Memory B cell (primary cell): Measurements from ENCODE around the gene GGA1.
A peak's percentile ranks its signal among the peaks of the same experiment; 100 is the strongest.

ENCODE experiments used
- ATAC-seq: fragments of 150-1000 bp; cut with Tn5 transposase; 2 replicates; pipeline ENCODE4 v1.10.0; 2021; ENCODE audit warnings: low read depth, mild to moderate bottlenecking, moderate library complexity
- DNase-seq, 2 donors: peaks; one replicate each; pipeline ENCODE4 v3.0.0; 2022; ENCODE audit warnings: low spot score in 2 of 2
- H3K27ac Mint-ChIP-seq: one replicate; pipeline ENCODE4 v1.8.0; 2022; ENCODE audit warnings: mild to moderate bottlenecking, moderate library complexity, mixed read lengths
- H3K27me3 Mint-ChIP-seq: one replicate; pipeline ENCODE4 v1.8.0; 2022; ENCODE audit warnings: mixed read lengths
- H3K36me3 Mint-ChIP-seq: one replicate; pipeline ENCODE4 v1.8.0; 2022; ENCODE audit warnings: mild to moderate bottlenecking, mixed read lengths
- H3K4me1 Mint-ChIP-seq: one replicate; pipeline ENCODE4 v1.8.0; 2022; ENCODE audit warnings: mixed read lengths
- H3K4me3 Mint-ChIP-seq: one replicate; pipeline ENCODE4 v1.8.0; 2022; ENCODE audit warnings: mild to moderate bottlenecking, moderate library complexity, mixed read lengths
- H3K9me3 Mint-ChIP-seq: one replicate; pipeline ENCODE4 v1.8.0; 2022; ENCODE audit warnings: mixed read lengths

GGA1 gene

GRCh38 chr22:37636186-37636948 lies 27.7 kb downstream of the GGA1 start:
- ATAC-seq = no peak
- no peaks in the 10 kb centered on the region for H3K9me3 Mint-ChIP-seq
- peak overlapping the region; percentile 69 for H3K27ac Mint-ChIP-seq
- DNase-seq = no peak
- peaks cover 52% of the 10 kb centered on the region for H3K4me1 Mint-ChIP-seq
- peak overlapping the region; percentile 51 for H3K4me3 Mint-ChIP-seq
- peaks cover 1% of the 10 kb centered on the region for H3K36me3 Mint-ChIP-seq
- H3K27me3 Mint-ChIP-seq = no peaks in the 10 kb centered on the region

GRCh38 chr22:37636949-37637273 lies 28.3 kb downstream of the GGA1 start:
- Mint-ChIP-seq H3K9me3 (no peaks in the 10 kb centered on the region), H3K4me3 (peak overlapping the region; percentile 51), H3K36me3 (peaks cover under 1% of the 10 kb centered on the region), H3K27me3 (no peaks in the 10 kb centered on the region), H3K4me1 (peaks cover 52% of the 10 kb centered on the region), H3K27ac (peak overlapping the region; percentile 69)
- DNase-seq (no peak), ATAC-seq (no peak)

- no peak for DNase-seq
- peak overlapping the region; percentile 88 for H3K27ac Mint-ChIP-seq
- H3K4me3 Mint-ChIP-seq = peak overlapping the region; percentile 92
- no peaks in the 10 kb centered on the region for H3K9me3 Mint-ChIP-seq
- peaks cover 50% of the 10 kb centered on the region for H3K4me1 Mint-ChIP-seq
- peak; percentile 17 for ATAC-seq
- peaks cover 7% of the 10 kb centered on the region for H3K36me3 Mint-ChIP-seq
- H3K27me3 Mint-ChIP-seq = no peaks in the 10 kb centered on the region
Observed at GRCh38 chr22:37638391-37639069, 29.9 kb downstream of the GGA1 start.

- Mint-ChIP-seq H3K36me3 (peaks cover 11% of the 10 kb centered on the region), H3K4me1 (peaks cover 48% of the 10 kb centered on the region)
- no peak for DNase-seq
Observed at GRCh38 chr22:37639070-37639760, 30.6 kb downstream of the GGA1 start, which contains the start of gene SH3BP1. Gene SH3BP1 (plus strand): TSS chr22:37639669. CDS start chr22:37639788, 119 bp downstream.

DNA sequence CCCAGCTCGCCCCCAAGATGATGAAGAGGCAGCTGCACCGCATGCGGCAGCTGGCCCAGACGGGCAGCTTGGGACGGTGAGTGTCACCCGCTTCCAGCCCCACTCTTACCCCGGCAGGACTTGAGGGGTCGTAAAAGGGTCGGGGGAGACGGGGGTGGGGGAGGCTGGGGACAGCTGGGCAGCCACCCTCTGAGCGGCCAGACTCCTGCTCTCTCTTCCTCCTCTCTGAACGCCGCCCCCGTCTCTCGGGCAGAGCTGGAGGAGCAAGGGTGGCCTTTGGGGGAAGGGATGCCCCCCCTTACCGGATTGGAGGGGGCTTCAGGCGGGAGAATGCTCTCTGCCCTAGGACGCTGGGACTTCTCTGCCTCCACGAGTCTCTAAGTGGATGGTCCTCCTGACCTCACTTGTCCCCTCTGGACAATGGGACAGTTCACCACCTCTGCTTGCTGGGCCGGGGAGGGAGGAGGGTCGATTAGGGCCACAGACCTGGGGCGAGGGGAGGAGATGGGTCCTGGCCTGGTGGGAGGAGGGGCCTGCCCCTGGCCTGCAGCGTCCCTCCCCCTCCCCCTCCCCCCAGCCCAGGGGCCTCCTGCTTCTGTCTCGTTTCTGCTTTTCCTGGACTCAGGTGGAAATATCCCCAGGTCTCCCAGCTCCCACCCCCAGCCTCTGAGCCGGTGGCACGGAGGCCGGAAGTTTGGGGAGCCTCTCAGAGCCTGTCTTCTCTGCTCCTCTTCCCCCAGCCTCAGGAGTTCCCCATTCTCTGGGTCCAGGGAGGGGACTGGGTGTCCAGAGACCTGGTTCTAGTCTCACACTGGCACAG lies 31.3 kb downstream of the GGA1 start:
- Mint-ChIP-seq H3K4me1 (peaks cover 44% of the 10 kb centered on the region), H3K9me3 (no peaks in the 10 kb centered on the region), H3K36me3 (peaks cover 13% of the 10 kb centered on the region), H3K27me3 (no peaks in the 10 kb centered on the region), H3K27ac (peak overlapping the region; percentile 74), H3K4me3 (peak overlapping the region; percentile 92)
- DNase-seq = no peak
- ATAC-seq = peak; percentile 18

More at GRCh38 chr22:37639070-37639760, 30.6 kb downstream of the GGA1 start, which contains the start of gene SH3BP1:
- peak; percentile 37 for ATAC-seq
- no peaks in the 10 kb centered on the region for H3K9me3 Mint-ChIP-seq
- H3K4me3 Mint-ChIP-seq = peak within 1 kb of the TSS; percentile 92
- H3K27ac Mint-ChIP-seq = peak within 1 kb of the TSS; percentile 88
- no peaks in the 10 kb centered on the region for H3K27me3 Mint-ChIP-seq

- peaks cover 13% of the 10 kb centered on the region for H3K36me3 Mint-ChIP-seq
- H3K9me3 Mint-ChIP-seq = no peaks in the 10 kb centered on the region
- no peaks in the 10 kb centered on the region for H3K27me3 Mint-ChIP-seq
- peak overlapping the region; percentile 74 for H3K27ac Mint-ChIP-seq
- H3K4me1 Mint-ChIP-seq = peaks cover 45% of the 10 kb centered on the region
- peak; percentile 10 for ATAC-seq
- no peak for DNase-seq
- H3K4me3 Mint-ChIP-seq = peak overlapping the region; percentile 92
Observed at GRCh38 chr22:37640591-37641560, 32.2 kb downstream of the GGA1 start.

- no peak for DNase-seq
- ATAC-seq = no peak
- Mint-ChIP-seq H3K27me3 (no peaks in the 10 kb centered on the region), H3K27ac (no peak overlapping the region), H3K4me1 (peaks cover 40% of the 10 kb centered on the region), H3K36me3 (peaks cover 15% of the 10 kb centered on the region), H3K4me3 (peak overlapping the region; percentile 32), H3K9me3 (no peaks in the 10 kb centered on the region)
Observed at GRCh38 chr22:37641561-37641949, 32.9 kb downstream of the GGA1 start.

- Mint-ChIP-seq H3K4me3 (peak overlapping the region; percentile 2), H3K27ac (peak overlapping the region; percentile 89), H3K9me3 (no peaks in the 10 kb centered on the region), H3K36me3 (peaks cover 19% of the 10 kb centered on the region), H3K27me3 (no peaks in the 10 kb centered on the region), H3K4me1 (peaks cover 32% of the 10 kb centered on the region)
- ATAC-seq = peak; percentile 66
- DNase-seq = peak; percentile 87 to 96
Observed at GRCh38 chr22:37643225-37643847, 34.7 kb downstream of the GGA1 start.

DNA sequence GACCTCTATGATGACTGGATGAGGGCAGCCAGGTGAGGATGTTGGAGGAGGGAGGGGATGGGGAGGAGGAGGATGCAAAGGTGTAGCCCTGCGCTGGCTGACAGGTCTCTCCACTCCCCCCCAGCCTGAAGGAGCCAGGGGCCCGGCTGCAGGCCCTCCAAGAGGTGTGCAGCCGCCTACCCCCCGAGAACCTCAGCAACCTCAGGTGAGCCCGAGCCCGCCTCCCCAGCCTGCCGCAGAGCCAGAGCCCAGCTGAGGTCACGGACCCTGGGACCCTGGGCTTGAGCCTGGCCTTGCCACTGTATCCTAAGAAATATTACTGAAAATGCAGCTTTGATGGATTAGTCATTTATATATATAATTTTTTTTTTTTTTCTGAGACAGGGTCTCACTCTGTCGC lies 38.7 kb downstream of the GGA1 start:
- peaks cover 26% of the 10 kb centered on the region for H3K36me3 Mint-ChIP-seq
- no peak overlapping the region for H3K27ac Mint-ChIP-seq
- peaks cover 14% of the 10 kb centered on the region for H3K4me1 Mint-ChIP-seq
- DNase-seq (no peak), ATAC-seq (no peak)
- no peaks in the 10 kb centered on the region for H3K27me3 Mint-ChIP-seq
- H3K9me3 Mint-ChIP-seq = no peaks in the 10 kb centered on the region
- H3K4me3 Mint-ChIP-seq = no peak overlapping the region

DNA sequence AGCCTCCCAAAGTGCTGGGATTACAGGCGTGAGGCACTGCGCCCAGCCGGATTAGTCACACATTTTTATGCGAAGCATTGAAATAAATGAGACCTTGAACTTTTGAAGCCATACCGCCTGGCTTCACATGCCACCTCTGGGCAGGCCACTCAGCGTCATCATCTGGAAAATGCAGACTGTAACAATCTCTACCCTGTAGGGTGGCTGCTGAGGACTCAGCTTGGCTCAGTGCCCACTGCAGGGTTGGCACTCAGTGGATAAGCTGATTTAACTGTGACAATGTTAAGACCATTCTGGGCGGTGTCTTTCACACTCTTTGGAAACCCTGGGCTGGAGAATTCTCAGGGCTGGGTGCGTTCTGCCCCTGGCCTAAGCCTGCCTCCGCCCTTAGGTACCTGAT lies 39.3 kb downstream of the GGA1 start:
- no peaks in the 10 kb centered on the region for H3K27me3 Mint-ChIP-seq
- H3K36me3 Mint-ChIP-seq = peaks cover 28% of the 10 kb centered on the region
- H3K27ac Mint-ChIP-seq = no peak overlapping the region
- ATAC-seq = no peak
- peaks cover 10% of the 10 kb centered on the region for H3K4me1 Mint-ChIP-seq
- H3K9me3 Mint-ChIP-seq = no peaks in the 10 kb centered on the region
- DNase-seq = no peak
- H3K4me3 Mint-ChIP-seq = no peak overlapping the region

DNA sequence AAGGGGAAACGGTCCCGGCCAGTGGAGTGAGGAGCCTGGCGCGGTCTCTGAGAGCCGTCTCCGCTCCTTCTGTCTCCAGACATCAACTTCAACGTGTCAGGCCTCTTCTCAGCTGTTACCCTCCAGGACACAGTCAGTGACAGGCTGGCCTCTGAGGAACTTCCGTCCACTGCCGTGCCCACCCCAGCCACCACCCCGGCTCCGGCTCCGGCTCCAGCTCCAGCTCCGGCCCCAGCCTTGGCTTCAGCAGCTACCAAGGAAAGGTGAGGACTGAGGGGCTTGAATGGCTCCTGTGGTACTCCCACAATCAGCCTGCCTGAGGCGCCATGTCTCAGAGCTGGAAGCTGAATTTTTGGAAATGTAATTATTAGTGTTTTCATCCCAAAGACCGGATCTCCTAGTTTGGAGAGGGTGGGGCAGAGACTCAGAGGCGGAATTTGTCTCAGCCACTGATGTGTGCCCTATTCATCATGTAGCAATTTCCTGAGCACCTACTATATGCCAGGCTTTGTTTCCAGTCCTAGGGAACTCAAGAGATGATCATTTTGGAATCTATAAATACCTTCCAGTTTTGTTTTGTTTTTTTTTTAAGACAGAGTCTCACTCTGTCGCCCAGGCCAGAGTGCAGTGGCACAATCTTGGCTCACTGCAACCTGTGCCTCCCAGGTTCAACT lies 42.0 kb downstream of the GGA1 start:
- H3K27me3 Mint-ChIP-seq = no peaks in the 10 kb centered on the region
- H3K36me3 Mint-ChIP-seq = peaks cover 23% of the 10 kb centered on the region
- H3K27ac Mint-ChIP-seq = no peak overlapping the region
- ATAC-seq (no peak), DNase-seq (no peak)
- H3K4me1 Mint-ChIP-seq = no peaks in the 10 kb centered on the region
- H3K9me3 Mint-ChIP-seq = no peaks in the 10 kb centered on the region
- H3K4me3 Mint-ChIP-seq = no peak overlapping the region
